Activated CD8-positive, alpha-beta memory T cell treated with anti-CD3 and anti-CD28 coated beads, Interleukin-2, amount 50 U/mL, for 4 hours (primary cell): Measurements from ENCODE around the gene METAP1D.

ENCODE experiments used
- DNase-seq: peaks from one replicate; pipeline ENCODE4 v3.0.0-alpha.2; 2020

Gene METAP1D

DNA sequence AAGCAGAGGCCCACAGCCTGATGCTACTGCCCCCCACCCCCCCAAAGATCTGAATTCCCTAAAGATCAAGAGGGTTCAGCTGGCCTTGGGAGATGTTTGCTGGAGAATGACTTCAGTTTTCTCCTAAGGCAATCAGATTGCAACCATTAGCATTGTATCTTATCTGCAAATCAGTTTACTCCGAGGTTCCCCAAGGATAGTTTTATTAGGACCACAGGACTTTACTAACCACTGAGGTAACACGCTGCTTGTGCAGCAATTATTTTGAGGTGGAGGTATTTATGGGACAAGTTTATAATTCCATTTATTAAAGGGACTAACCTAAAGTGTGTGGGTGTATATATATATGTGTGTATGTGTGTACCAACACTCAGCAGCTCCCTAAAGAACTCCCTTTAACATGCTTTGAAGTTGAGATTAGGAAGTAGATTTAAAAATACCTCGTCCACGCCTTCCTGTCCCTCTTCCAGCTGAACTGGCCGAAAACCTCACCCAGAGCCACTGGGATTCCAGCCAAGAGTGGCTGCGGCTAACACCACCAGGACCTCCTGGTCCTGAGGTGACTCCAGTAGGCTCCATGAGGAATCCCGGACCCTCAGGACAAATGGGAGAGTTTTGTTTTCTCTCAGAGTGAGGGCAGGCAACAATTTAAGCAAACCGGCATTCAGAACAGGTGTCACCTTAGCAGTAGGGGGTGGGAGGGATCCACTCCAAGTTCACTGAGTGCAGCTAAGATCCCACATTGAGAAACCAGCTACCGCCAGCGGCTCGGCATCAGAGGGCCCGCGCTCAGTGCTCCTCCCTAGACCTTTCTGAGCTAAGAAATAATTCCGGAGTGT, 82.6 kb downstream of the METAP1D start:
- DNase-seq: no peak

DNA sequence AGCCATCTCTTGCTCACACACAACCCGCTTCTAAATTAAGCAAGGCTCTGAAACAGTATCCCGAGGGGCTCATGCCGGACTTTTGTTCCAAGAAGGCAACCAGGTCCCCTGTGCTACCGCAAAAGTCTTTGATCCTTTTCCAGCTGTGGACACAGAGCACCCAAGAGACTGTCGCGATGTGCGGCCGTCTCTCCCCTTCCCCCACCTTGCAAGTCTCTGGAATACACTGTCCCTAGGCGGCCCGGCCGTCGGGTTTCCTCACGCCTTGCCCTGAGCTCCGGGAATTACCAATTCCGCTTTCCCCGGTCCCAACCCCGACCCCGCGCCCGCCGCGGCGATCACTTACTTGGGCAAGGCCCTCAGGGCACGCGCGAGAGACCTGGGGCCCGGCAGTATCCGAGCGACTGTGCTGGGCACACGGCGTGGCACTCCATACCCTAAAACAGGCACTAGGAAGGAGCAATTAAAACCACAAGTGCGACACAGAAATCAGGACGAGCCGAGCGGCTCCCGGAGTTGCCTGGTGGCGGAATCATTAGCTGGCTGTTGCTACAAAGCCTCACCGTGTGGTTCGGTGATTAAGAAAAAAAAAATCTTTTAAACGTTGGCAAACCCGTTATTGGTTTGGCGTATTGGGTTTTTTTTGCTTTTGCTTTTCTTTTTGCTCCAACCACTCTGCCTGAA, 83.3 kb downstream of the METAP1D start:
- no peak for DNase-seq

DNA sequence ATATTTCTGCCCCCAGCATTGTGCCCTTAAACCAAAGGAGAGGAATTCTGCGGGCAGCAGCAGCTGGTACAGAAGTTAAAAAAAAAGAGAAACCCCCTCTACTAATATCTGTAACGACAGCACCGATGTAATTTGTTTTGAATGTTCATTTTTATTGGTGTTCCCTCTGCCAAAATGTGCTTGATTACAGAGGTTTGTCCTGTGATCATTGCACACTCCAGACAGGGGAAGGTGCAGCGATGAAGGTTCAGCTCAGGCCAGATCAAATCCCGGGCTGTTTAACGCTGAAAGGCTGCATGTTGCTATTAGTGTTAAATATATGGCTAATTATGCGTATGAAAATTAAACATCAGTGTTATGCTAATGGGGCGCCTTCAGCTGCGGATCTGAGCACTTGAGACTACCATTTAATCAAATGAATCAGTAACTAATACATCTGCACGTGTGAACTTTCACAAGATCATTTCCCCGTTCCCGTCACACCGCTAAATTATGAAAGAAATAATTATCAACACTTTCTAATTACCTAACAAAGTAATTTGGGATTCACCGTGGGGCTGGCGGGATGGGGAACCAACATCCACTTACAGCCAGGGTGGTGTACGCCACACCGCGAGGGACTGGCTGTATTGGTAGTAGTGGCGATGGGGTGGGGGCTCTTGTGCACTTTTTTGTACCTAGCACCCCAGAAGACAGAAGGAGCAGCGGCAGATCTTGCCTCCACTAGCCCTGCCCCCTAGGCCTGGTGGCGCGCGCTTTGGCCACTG, 84.1 kb downstream of the METAP1D start:
- DNase-seq: no peak

DNA sequence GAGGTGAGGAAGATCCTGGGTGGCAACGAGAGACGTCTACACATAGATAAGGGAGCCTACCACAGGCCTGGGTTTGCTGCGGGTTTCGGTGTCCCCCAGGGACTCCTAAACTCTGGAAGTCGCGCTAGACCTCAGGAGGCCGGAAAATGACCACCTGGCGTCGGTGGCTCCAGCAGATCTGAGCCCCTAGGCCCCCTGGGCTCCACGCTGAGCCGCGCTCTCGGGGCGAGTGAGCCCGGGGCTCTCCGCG, 84.6 kb downstream of the METAP1D start:
- no peak for DNase-seq

DNA sequence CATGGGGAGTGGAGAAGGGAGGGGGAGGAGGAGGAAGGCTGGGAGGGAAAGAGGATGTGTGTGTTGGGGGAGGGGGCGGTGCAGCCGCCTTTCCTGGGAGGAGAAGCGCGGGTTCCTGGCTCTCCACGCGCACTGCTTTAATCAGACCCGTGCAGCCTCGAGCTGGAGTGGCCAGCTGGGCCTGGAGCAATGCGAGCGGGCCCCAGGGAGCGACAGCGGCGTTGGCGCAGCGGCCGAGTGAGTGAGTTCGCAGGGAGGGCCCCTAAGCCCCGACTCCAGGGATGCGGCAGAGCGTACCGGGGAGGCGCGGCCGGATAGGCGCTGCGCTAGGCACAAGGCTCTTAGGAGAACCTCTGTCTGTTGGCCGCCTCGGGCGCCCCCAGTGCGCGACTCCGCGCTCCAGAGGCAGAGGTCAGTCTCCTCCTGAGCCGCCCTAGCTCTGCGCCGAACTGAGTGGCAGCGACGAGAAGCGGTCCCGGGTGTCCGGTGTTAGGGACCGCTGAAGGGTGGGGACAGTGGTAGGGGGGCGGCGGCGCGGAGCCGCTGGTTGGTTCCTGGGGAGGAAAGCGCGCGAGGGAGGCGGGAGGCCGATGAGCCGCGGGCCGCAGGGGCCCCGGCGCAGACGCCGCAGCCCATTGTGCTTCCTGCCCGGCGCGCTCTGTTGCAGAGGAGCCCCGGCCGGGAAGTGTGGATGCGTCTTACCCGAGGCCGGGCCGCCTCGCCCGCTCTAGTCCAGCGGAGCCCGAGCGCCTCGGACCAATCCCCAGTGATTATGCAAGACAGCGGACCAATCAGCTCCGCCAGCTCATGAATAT, 85.1 kb downstream of the METAP1D start:
- DNase-seq: no peak

DNA sequence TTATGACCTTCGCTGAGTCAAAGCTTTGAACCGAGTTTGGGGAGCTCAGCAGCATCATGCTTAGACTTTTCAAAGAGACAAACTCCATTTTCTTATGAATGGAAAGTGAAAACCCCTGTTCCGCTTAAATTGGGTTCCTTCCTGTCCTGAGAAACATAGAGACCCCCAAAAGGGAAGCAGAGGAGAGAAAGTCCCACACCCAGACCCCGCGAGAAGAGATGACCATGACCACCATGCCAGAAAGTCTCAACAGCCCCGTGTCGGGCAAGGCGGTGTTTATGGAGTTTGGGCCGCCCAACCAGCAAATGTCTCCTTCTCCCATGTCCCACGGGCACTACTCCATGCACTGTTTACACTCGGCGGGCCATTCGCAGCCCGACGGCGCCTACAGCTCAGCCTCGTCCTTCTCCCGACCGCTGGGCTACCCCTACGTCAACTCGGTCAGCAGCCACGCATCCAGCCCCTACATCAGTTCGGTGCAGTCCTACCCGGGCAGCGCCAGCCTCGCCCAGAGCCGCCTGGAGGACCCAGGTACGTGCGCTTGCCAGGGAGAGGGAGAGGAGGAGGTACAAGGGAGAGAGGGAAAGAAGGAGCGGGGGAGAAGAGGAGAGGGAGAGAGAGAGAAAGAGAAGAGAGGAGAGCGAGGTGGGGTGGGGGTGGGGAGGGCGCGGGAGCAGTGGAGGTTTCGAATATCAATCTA, 85.9 kb downstream of the METAP1D start, which contains the start of gene DLX1:
TSS of gene DLX1 (plus strand) at position 48 of the 700 bp plus-strand sequence. CDS start at position 219, 171 bp downstream.
- DNase-seq: no peak

DNA sequence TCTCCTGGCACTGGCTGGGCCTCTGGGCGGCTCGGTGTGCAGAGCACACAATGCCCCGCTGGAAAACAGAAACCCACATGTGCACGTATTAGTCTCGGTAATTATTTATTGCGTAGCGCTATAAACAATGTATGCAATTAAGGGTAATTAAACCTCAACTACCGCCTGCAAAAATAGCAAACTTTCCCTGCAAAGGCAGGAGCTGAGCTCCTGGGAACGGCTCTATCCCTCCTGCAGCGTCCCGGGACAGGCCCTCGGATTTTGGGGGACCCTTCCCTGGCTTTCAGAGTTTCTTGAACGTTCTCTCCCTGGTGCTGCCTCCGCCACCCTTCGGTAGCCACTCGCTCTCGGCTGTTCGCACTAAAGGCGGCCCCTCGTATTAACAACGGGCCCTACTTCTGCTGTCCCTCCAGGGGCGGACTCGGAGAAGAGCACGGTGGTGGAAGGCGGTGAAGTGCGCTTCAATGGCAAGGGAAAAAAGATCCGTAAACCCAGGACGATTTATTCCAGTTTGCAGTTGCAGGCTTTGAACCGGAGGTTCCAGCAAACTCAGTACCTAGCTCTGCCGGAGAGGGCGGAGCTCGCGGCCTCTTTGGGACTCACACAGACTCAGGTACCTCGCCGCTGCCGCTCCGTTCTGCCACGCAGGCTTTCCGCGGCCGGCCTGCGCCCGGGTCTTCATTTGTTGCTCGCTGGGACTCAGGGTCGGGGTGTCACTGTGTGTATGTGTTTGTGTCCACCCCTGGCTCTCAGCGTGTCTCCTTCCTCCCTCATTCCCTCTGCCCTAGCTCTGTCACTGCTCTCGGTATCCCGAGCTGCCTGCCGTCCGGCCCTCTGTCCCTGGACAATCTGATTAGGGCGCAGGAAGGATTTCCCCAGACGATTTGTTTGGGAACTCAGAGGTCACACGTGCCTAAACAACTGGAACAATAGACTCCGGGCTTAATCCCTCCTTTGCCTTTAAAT, 86.8 kb downstream of the METAP1D start:
- DNase-seq: no peak

DNA sequence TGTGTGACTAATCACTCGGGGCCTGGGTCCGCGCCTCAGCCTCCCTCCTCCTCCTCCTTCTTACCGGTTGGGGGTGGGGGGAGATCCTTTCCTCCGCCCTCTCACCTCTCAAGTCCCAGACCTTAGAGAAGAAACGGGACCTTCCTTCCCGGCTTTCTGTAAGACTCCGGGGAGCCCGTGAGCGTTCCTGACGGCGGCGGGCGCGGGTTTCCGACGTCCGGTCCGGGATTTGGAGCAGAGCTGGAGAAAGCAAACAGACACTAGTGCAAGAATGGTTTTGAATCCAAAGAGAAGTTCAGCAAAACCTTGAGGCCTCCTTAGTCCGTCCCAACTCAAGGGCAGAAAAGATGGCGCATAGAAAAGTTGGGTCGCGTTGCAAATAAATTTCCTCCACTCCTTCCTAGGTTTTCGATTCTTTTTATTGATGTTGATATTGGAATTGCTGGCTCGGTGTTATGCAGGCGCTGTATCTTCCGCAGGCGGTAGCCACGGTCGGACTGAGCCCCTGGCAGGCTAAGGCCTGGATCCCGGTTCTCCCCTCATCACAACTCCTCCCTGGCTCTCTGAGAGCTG, 87.5 kb downstream of the METAP1D start:
- no peak for DNase-seq

DNA sequence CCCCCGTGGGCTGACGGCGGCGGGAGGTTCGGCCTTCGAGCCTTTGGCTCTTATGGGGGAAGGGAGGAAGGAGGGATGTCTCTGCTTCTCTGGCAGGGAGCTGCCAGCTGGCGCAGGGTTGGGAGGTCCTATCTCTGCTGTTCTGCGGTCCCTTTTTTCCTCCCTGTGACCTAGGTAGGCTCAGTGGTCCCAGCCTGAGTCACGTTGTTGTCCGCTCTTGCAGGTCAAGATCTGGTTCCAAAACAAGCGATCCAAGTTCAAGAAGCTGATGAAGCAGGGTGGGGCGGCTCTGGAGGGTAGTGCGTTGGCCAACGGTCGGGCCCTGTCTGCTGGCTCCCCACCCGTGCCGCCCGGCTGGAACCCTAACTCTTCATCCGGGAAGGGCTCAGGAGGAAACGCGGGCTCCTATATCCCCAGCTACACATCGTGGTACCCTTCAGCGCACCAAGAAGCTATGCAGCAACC, 88.1 kb downstream of the METAP1D start:
- DNase-seq: no peak

DNA sequence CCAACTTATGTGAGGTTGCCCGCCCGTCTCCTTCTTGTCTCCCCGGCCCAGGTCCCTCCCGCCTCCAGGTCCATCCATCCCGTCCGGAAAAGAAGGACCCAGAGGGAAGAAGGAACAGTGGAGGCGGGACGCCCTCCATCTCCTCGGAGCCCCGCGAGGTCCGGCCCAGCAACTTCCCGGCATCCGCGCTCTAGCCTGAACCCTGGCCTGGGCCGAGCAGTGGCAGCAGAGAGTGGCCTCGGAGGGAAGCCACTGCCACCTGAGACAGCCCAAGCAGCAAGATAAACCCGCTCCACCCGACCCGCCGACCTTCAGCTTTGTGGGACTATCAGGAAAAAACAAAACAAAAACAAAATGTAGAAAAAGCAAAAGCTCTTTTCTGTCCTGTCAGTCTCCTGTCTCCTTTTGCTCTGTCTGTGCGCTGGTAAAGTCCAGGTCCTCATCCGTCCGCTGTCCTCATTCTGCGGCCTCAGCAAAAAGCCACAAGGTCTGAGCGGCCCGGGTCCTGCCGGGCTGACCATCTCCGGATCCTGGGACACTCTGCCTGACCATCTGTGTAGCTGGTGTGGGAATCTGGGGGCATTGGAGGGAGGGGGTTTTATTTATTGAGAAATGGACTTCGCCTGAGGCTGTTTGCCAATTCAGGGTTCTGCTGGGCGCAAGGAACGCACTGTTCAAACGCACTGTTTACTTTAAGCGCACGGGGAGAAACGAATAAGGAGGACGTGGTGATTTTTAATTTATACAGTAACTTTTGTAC, 88.7 kb downstream of the METAP1D start:
- no peak for DNase-seq

DNA sequence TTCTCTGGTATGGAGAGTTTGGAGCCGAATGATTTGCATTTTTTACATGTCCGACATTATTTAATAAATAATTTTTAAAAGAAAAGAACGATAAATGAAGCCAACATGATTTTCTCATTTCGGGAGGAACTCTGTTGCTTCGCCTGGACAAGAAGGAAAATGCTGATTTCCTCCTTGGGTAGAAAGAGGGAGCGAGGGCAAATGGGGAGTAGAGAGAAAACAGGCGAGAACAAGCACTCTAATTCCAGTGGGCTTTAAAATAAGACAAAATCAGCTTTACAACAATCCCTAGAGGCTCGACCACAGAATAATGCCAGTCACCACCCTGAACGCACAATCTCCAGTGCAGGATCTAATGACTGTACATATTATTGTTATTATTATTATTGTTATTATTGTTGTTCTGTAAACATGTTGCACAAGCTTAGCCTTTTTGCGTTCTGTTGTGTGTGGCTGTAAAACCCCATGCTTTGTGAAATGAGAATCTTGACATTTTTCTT, 89.3 kb downstream of the METAP1D start:
- no peak for DNase-seq

DNA sequence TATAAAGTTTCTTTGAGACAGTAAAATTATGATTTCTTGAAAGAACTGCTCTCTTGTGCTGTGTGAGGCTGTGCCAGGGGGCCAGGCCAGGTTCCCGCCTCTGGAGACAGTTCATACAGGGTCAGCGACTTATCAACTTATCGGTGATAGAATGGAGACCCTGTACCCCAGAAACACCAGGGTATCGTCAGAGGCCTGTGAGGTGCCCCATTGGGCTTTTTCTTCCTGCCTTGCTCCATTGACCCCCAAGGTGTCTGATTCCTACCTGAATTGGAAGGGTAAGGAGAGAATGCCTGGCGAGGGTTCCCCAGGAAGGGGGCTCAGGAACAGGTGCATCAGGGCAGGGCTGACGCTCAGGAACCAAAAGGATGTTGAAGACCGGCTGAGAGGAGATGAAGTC, 89.9 kb downstream of the METAP1D start:
- no peak for DNase-seq

DNA sequence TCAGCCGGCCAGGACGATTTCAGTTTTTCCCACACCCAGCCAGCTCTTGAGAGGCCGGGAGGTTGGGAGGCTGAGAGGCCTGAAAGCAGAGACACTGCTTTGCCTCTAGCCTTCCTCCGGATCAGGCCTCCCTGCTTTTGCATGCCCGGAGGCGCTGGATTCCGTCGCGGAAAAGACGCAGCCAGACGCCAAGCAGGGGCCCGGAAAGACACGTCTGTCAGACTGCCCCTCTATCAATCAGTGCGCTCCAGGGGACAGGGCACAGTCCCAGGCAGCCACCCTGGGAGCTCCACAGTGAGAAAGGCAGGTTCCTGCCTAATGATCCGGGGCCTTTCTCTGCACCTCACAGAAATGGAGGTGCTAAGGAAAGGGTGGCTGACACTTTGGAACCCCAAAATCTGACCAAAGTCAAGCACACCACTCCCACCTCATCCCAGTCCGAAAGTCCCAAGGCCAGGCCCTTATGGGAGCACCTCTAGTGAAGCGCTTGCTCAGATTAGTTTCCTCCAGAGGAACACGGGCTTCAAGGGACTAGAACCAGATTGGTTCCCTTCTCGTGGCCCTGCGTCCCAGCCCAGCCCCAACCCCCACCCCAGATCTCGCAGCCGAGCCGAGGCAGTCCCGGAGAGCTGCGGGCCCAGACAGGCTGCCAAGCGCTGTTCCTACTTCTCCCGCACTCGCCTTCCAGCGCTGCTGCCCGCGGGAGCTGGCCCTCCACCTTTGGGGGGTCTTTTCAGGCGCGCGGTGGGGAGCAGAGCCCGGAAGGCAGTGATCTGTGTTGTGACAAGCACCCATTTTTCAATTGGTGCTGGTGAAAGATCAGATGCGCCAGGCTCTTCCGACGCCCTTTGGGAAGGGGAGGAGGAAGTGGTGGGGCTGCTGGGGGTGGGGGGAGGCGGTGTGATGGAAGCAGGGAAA, 90.5 kb downstream of the METAP1D start:
- no peak for DNase-seq

DNA sequence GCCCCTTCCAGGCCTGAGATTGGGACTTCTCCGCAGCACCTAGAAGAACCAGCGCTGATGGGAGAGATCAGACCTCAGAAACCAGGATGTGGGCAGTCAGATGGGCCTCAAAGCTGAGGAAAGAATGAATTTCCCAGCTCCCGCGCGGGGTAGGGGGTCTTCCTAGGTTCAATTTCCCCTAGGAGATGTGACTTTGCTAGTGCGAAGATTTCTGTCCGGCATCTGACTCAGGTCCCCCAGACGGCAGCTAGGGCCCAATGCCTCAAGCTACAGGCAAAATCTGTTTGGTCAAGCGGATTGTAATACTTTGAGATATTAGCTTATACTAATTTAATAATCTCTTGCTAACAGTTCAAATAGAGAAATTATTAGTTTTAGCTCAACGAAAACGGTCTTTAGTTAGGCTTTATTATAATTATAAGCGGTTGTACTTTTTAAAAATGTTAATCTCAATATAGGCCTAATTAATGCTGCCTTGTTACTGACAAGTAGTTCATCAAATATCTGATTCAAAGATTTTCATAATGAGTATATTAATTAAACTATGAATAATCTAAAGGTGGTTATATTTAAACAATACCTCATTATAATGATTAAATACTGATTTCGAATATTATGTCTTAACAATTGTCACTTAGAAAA, 91.4 kb downstream of the METAP1D start:
- DNase-seq: no peak

DNA sequence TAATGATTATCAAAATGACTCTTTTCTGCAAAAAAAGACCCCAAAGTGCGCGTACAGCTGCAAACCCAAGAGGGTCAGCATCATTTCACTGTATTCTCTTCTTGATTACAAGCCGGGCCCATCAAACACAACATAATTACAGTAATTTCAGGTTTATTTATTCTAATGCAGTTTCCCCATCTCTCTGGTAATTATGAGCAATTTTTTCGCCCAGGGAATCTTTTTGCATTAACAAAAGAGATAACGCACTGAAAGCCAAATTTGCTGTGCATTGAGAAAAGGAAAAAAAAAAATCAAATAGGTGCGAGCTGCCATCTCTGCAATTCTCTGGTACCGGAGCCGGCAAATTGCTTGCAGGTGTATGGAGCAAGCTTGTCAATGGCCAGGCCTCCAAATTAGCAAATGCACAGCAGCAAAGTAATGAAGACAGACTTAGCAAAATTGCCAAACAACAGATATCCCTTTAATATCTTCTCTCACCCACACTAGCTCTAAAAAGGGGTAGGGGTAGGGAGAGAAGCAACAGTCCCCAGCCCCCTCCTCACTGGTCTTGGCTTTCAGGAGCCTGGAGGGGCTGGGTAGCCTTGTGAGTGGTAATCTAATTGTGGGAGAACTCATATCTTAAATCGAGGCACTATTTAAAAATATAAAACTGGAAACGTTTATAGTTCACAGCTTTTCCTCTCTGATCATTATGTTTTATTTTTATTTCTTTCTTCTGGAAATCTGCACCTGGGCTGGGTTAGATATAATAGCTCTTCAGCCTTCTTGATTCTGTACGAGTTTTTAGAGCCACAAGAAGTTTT, 92.2 kb downstream of the METAP1D start:
- DNase-seq: no peak

DNA sequence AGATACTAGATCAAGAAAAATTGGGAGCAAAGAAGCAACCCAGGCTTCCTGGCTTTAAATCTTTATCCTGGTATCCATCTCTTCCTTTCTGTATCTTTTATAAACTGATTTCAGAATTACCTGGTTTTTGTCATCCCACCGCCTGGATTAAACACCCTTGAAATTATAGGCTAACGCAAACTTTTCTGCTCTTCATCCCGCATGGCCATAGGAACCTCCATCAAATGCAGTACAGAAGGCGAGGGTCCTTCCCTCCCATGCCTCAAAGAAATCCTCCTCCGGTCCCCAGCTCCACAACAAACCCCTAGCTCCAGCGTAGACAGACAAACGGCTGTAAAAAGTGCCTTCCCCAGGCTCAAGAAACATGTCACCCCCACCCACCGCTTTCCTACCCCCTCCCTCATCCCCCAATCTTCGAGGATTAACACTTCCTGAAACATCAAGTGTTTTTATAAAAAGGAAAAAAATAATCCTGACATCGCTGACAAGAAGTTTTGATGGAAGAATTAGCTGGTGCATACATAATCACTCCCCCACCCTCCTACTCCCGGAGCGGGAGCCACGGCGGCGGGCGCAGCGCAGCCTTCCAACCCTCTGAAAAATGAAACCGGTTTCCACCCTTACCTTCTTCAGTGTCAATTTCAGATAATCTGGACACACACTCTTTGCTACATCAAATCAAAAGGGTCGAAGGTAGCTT, 93.1 kb downstream of the METAP1D start:
- DNase-seq: no peak
